Thyroid gland (tissue), 4 donors: ENCODE data around the gene LEPR.

Experiments used
- CTCF ChIP-seq, 6 experiments: fragments of 200-600 bp in 3 of 6; fragments of 450-650 bp in 3 of 6; sonication (generic) in 3 of 6; IDR thresholded peaks; one replicate each; pipeline ENCODE4 v1.5.1; 2016 to 2019; ENCODE audit warnings: antibody characterized with exemption in 6 of 6, mild to moderate bottlenecking in 2 of 6, inconsistent platforms in 1 of 6, moderate library complexity in 1 of 6
- POLR2A ChIP-seq, 2 donors: fragments of 450-650 bp; IDR thresholded peaks; one replicate each; pipeline ENCODE4 v1.6.1; 2017; ENCODE audit warnings: antibody characterized with exemption in 2 of 2, mild to moderate bottlenecking in 2 of 2, moderate library complexity in 1 of 2

- TF ChIP-seq CTCF (IDR thresholded peaks at IDR 0.05) (no peak), POLR2A (IDR thresholded peaks at IDR 0.05) (no peak)
Observed at GRCh38 chr1:65429078-65429477, 8.6 kb downstream of the LEPR start.
